CD4-positive, alpha-beta T cell treated with Interleukin-6 for 4 hours (primary cell): Measurements from ENCODE around the gene ECHS1.
"Not testable (repeated sequence)": the region's sequence is repeated elsewhere in the genome, so short reads cannot be mapped to it uniquely, and the experiment has no call there.

ENCODE experiments used
- DNase-seq: peaks from one replicate; pipeline ENCODE4 v3.0.0-alpha.2; 2020; ENCODE audit warnings: mixed read lengths

The ECHS1 gene

GRCh38 chr10:133373174-133374090 lies at the start of gene ECHS1:
TSS of gene ECHS1 (minus strand) at chr10:133373354. CDS start at chr10:133373333, 21 bp downstream.
- DNase-seq = peak; percentile 94

DNA sequence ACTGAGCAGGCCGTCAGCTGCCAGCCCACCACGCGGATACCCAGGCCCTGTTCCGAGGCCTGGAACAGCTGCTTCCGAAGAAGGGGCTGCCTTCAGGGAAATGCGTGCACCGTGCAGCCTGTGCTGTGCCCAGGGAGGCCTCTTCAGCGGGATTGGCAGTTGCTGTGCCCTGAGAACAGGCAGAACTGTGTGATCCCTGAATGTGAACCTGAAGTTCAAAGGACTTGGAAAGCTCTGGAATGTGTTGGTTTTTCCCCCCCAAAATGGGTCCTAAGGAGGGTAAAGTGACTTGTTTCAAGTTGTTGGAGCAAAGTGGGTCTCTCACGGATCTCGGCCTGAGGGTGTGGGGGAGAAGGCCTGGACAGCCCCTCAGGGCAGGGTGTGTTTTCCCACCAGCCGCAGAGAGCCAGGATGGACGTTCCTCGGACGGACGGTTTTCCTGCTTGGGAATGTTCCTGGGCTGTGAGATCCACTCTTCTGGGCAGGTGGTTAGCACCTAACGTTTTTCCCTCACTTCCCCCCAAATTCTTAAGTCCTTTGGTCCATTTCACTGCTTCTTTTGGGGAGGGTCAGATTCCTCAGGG lies 49.2 kb upstream of the ECHS1 start:
- DNase-seq = no peak

DNA sequence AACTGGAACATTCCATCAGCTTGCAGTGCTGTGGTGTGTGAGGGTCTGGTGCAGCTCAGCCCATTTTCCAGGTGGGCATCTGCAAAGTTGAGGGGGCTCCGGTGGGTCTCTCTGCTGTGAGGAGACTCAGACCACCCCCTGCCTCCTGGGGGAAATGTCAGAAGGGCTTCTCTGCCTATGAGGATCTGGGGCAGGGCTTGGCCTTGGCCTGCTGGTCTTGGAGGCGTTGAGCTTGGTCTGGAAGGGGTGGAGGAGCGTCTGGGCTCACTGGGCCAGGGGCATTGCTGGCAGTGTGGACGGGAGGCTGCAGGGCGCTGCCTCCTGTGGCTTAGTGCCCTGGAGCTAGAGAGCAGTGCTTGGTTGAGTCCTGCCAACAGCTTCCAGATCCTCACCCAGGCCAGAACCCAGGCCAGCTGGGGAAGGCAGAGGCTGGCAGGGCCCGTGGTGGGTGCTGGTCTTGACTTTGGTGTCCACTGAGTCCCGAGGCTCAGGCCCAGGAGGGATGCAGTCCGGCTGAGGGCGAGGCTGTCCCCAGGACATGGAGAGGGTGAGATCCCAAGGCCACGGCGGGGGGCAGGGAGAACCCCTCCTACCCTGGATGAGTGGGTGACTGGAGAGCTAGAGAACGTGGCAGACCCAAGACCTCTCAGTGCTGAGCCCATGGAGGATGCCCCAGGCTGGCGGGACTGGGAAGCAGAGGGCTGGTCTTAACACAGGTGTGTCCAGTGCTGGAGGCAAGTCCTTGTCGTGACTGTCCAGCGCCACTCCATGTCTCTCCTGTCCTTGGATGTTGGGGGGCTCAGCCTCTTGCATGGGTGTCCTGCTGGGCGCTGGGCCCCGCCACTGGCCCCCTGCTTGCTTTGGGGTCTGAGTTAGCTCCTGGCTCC lies 48.4 kb upstream of the ECHS1 start:
- DNase-seq = no peak

DNA sequence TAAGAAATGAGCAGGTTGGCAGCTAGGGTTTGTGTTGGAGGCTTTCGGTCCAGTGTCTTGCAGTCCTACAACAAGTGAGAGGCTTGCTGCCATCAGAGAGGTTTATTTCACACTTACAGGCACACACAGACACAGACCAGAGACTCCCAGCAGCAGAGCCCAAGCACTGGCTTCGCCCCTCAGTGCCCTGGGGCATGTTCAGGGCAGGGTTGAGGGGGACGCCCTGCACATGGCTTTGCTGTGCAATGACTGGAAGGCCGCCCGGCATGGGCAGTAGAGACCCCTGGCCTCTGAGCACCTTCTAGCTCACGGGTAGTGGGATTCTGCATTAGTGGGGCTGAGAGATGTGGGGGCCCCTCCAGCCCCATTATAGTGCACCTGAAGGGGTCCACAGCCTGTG lies 47.4 kb upstream of the ECHS1 start:
- no peak for DNase-seq

GRCh38 chr10:133420028-133420427 lies 46.9 kb upstream of the ECHS1 start:
- no peak for DNase-seq

- no peak for DNase-seq
These were observed 46.2 kb upstream of the ECHS1 start for GRCh38 chr10:133419211-133419950.

DNA sequence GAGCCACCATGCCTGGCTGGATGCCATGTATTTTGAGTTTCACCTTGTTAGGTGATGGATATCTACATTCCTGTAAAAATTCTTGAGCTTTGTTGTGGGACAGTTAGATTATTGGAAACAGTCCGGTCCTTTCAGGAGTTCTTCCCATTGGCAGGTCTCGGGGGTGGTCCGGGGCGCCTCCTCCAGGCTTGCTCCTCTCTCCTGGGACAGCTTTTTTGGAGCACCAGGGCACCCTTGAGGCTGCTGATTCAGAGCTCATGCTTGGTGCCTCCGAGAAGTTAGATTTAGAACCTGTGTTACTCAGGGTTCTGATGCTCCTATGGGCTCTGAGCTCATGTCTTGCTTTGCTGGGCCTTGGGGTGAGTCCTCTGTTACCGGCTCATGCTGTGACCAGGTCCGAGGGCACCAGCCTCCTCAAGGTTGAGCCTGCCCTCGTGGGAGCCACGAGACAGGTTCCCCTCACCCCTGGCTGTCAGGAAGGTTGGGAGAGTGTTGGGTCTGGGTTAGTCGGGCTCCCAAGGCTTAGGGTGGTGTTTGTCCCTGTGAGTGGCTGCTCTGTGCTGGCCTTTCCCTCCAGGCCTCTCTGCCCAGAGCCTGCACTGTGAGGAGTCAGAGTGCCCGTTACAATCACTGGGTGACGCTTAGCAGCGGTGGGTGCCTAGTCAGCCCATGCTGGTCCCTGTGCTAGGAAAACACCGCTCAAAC lies 45.3 kb upstream of the ECHS1 start:
- DNase-seq = no peak

- DNase-seq = no peak
These were observed 42.6 kb upstream of the ECHS1 start for GRCh38 chr10:133415752-133416151.

GRCh38 chr10:133414401-133414800 lies 41.2 kb upstream of the ECHS1 start:
- not testable (repeated sequence) for DNase-seq

DNA sequence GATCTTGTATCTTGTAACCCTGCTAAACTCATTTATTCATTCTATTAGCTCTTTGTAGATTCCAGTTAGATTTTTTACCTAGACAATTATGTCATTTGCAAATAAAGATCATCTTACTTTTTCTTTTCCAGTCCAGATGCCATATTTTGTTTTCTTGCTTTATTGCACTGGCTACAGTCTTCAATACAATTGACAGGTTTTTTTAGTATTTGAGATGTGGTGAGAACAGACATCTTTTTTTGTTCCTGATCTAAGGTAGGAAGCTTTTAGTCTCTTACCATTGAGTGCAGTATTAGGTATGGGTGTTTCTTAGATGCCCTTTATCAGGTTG lies 39.2 kb upstream of the ECHS1 start:
- DNase-seq = no peak

GRCh38 chr10:133411523-133412380 lies 38.6 kb upstream of the ECHS1 start:
- no peak for DNase-seq

- DNase-seq = no peak
These were observed 32.8 kb upstream of the ECHS1 start for GRCh38 chr10:133405844-133406527.

DNA sequence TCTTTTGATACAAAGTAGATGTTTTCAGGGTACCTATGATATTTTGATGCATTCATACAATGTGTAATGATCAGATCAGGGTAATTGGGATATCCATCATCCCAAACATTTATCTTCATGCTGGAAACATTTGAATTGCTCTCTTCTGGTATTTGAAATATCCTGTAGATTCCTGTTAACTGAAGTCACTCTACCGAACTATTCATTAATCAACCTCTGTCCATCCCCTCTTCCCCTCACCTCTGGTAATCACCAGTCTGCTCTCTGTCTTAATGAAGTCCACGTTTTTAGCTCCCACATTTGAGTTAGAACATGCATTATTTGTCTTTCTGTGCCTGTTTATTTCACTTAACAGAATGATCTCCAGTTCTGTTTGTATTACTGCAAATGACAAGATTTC lies 32.1 kb upstream of the ECHS1 start:
- DNase-seq = no peak

GRCh38 chr10:133403784-133404183 lies 30.6 kb upstream of the ECHS1 start:
- DNase-seq = no peak

- no peak for DNase-seq
These were observed 30.2 kb upstream of the ECHS1 start for GRCh38 chr10:133403359-133403758.

- DNase-seq = no peak
These were observed 29.0 kb upstream of the ECHS1 start for GRCh38 chr10:133401981-133402725.

DNA sequence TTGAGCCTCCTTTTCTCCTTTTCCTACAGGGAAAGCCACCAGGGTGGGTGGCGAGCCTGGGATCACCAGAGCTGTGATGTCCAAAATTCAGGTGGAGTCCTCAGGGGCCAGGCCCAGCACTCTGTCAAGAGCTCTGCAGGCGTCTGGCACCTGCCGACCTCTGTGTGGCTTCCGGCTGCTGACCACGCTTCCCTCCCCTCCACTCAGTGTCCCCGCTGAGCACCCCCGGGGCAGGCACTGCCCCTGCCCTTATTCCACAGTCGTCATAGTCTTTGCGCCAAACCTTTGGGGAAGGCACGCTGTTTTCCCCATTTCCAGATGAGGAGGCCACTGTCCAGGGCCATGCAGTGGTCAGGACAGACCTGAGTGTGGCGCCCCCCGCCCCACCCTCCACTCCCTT lies 28.3 kb upstream of the ECHS1 start:
- no peak for DNase-seq

GRCh38 chr10:133400624-133401424 lies 27.7 kb upstream of the ECHS1 start:
- no peak for DNase-seq

GRCh38 chr10:133399123-133399601 lies 26.0 kb upstream of the ECHS1 start:
- DNase-seq = no peak
